Middle frontal gyrus (tissue), 1 donor: ENCODE data around the gene TWNK.
A peak's percentile ranks its signal among the peaks of the same experiment; 100 is the strongest.

Source experiments
- DNase-seq: peaks from one replicate; pipeline ENCODE4 v3.0.0-alpha.2; 2015; ENCODE audit warnings: low spot score; ENCODE audit errors: extremely low spot score

The TWNK gene

GRCh38 chr10:100996678-100997359, 9.5 kb downstream of the TWNK start:
- no peak for DNase-seq

- no peak for DNase-seq
These were observed 10.2 kb downstream of the TWNK start for GRCh38 chr10:100997360-100998182.

GRCh38 chr10:100998183-100998990, 11.0 kb downstream of the TWNK start:
- peak; percentile 83 for DNase-seq

DNA sequence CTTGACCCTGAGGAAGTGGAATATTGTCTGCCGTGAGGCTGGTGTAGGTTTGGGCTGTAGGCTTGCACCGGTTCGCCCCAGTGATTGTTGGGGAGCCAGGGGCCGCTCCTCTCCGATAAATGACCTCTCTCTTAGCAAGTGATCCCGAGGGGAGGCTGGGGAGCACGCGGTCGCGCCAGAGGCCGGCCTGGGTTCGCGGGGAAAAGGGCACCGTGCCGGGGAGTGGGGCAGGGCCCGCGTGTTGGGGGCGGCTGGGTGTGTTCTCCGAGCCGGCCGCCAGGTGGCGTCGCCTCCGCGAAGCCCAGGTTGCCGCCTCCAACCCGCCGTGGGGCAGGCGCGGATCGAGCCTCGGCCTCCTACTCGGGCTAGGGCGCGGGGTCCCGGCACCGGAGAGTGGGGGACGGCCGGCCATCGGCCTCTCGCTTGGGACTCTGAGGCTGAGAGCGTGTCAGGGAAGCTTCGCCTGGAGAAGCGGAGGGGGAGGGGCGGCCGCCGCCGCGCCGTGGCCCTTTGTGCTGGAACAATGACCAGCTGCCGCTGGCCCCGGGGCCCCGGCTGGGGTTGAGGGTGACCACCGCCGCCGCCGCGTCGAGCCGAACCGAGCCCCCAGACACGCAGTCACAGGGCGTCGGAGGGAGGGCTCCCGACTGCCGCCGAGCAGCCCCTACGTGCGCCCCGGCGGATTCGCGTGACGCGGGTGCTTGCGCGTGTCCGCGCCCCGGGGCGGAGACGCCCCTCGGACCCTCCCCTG, 11.8 kb downstream of the TWNK start:
- DNase-seq: peak; percentile 74

DNA sequence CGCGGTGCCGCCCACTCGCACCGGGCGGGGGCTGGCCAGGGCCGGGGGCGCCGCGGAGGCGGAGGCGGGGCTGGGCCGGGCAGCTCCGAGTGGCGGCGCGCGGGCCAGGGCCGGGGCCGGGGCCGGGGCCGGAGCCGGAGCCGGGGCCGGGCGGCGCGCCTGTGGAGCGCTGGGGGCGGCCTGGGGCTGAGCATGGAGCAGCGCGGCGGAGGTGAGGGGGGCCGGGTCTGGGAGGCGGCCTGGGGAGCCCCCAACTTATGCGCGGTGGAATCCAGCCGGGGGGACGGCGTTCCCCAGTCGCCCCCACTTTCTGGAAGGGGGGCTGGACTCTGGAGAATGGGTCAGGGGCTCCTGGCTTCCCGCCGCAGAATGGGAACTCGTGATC, 12.4 kb downstream of the TWNK start, which contains the start of gene LZTS2:
LZTS2 (plus strand) TSS at position 67 of the 385 bp plus-strand sequence. CDS start 2,731 bp downstream, outside the sequence.
- DNase-seq: no peak

DNA sequence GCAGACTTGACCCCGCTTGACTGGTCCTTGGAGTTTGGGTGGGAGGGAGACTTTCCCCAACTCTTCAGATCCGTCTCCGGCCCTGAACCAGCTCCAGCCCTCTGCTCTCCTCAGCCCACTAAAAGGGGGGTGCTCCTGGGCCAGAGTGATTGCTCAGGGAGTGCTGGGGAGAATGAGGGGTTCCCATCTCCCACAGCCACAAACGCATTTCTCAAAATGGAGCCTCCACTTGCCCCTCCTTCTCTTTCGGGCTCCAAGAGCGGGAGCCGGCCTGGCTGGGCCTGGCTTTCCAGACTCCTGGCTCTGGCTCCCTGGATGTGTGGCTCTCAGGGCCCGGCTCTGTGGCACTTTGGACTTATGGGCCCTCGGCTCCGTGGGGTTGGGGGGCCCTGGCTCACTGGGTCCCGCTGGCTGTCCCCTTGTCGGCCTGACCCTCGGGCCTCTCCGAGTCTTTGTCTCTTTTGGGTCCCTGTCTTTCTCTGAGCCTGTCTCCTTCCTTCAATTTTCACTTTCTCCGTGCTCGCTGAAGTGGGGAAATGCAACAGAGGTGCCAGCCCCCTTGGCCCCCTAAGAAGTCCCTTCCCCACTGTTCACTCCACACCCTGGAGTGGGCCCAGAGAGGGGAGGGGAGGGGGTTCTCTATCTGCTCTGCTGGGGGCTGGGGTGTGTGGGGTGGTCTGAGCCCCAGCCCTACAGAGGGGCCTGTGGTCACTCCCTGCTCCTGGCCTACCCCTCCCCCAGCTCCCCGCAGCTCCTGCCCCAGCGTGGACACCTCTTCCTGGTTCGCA, 13.0 kb downstream of the TWNK start:
- no peak for DNase-seq

GRCh38 chr10:101000915-101001658, 13.7 kb downstream of the TWNK start:
- DNase-seq: no peak

GRCh38 chr10:101001659-101002035, 14.3 kb downstream of the TWNK start:
- no peak for DNase-seq

DNA sequence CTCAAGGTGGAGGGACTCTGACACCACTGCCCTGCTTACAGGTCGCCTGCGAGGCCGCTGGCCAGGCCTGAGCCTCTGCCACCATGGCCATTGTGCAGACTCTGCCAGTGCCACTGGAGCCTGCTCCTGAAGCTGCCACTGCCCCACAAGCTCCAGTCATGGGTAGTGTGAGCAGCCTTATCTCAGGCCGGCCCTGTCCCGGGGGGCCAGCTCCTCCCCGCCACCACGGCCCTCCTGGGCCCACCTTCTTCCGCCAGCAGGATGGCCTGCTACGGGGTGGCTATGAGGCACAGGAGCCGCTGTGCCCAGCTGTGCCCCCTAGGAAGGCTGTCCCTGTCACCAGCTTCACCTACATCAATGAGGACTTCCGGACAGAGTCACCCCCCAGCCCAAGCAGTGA, 15.1 kb downstream of the TWNK start:
- no peak for DNase-seq

GRCh38 chr10:101003639-101004206, 16.4 kb downstream of the TWNK start:
- DNase-seq: no peak

DNA sequence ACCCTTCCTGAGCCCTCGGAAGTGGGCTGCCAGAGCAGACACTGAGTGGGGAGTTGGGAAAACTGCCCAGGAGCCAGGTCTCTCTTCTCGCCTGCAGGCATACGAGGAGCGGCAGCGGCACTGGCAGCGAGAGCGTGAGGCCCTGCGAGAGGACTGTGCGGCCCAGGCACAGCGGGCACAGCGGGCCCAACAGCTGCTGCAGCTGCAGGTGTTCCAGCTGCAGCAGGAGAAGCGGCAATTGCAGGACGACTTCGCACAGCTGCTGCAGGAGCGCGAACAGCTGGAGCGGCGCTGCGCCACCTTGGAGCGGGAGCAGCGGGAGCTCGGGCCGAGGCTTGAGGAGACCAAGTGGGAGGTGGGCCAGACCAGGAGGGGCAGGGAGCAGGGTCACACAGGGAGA, 18.0 kb downstream of the TWNK start:
- DNase-seq: no peak

- DNase-seq: no peak
These were observed 18.7 kb downstream of the TWNK start for GRCh38 chr10:101005869-101006567.

DNA sequence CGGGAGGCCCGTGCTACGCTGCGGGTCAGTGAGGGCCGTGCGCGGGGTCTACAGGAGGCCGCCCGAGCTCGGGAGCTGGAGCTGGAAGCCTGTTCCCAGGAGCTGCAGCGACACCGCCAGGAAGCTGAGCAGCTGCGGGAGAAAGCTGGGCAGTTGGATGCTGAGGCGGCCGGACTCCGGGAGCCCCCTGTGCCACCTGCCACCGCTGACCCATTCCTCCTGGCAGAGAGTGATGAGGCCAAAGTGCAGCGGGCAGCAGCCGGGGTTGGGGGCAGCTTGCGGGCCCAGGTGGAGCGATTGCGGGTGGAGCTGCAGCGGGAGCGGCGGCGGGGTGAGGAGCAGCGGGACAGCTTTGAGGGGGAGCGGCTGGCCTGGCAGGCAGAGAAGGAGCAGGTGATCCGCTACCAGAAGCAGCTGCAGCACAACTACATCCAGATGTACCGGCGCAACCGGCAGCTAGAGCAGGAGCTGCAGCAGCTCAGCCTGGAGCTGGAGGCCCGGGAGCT, 19.3 kb downstream of the TWNK start:
- no peak for DNase-seq

DNA sequence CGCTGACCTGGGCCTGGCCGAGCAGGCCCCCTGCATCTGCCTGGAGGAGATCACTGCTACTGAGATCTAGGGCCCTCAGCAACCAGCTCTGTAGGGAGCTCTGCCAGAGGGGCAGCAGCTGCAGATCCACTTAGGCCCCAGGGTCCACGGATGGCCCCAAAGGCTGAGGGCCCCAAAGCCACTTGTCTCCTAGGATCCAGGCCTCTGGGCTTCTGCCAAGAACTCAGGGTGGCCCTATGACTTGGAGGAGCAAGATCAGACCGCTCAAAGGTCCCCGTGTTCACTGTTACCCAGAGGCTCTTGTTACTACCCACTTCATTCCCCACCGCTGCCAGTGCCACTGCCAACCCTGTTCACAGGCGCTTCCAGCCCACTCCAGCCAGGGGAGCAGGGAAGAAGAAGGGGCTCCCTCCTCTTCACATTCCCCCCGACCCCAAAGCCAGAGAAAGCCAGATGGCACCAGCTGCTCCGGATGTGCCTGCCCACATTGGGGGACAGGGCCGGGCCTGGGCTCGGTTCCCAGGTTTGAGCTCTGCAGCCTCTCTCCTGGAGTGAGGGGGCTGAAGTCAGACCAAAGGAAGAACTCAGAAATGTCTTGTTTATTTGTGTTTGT, 19.9 kb downstream of the TWNK start:
- no peak for DNase-seq

GRCh38 chr10:101007915-101008822, 20.8 kb downstream of the TWNK start:
- DNase-seq: no peak

DNA sequence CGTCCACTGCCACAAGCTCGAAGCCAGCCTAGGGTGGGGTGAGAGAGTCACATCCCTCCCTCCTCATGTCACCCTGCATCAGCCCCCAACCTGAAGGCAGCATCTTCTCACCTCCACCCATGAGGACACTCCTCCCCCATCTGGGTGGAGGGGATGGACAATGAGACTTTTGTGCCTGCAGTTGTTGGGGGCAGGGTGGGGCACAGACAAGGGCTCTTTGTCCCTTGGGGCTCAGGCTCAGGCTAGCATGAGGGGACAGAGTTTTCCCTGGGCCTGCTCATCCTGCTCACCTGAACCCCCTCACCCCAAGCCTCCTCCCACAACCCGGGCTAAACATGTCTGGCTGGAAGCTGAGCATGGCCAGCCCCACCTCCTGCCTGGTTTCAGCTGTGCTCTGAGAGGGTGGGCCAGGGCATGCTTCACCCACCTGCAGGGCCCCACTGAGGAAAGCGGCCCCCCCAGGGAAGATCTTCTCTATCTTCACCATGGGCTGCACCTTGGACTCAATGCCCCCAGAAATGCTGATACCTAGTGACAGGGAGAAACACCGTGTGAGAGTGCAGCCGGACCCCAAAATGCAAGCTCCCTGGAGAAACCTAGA, 21.6 kb downstream of the TWNK start:
- DNase-seq: no peak

DNA sequence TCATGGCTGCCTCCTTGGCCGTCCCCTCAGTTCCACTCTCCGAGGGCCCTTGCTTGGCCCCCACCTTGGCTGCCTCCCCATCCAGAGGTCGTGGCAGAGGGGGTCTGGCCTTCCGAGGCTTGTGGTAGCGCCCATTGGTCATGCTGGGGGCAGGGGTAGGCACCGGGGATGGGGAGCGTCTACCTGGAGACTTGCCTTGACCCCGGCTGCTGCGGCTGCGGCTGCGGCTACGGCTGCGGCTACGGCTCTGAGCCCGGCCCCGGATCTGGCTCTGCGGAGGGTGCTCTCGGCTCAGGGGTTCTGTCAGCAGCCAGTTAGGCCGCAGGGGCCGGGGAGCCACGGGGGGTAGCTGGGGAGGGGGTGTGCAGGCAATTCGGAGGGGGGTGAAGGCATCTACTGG, 23.0 kb downstream of the TWNK start:
- no peak for DNase-seq
